PFSK-1 (cell line): ENCODE results near the gene KIF26B.

Experiments
- FOXP2 ChIP-seq: optimal IDR thresholded peaks from 2 replicates; pipeline ENCODE3; 2011; ENCODE audit warnings: borderline replicate concordance, control low read depth, inconsistent platforms; ENCODE audit not compliant: insufficient read depth; ENCODE audit errors: extremely low read length, extremely low read depth
- POLR2AphosphoS5 ChIP-seq: IDR thresholded peaks from 2 replicates; pipeline ENCODE4 v1.6.1; 2012; ENCODE audit warnings: low read depth, mild to moderate bottlenecking, control low read depth, low read length, moderate library complexity
- REST ChIP-seq, 2 experiments: IDR thresholded peaks; 2 replicates each; pipeline versions ENCODE4 v1.6.1 to v1.8.0; 2011 to 2012; ENCODE audit warnings: low read depth in 2 of 2, low read length in 2 of 2, control low read depth in 1 of 2, inconsistent platforms in 1 of 2, mild to moderate bottlenecking in 1 of 2, moderate library complexity in 1 of 2; ENCODE audit not compliant: insufficient read depth in 1 of 2
- SIN3A ChIP-seq: IDR thresholded peaks from 2 replicates; pipeline ENCODE4 v1.6.1; 2012; ENCODE audit warnings: mild to moderate bottlenecking, low read length, moderate library complexity, borderline replicate concordance; ENCODE audit not compliant: insufficient read depth
- TAF1 ChIP-seq: IDR thresholded peaks from 2 replicates; pipeline ENCODE4 v1.6.1; 2012; ENCODE audit warnings: low read length, control low read depth, borderline replicate concordance; ENCODE audit not compliant: insufficient read depth

Gene KIF26B

GRCh38 chr1:245177071-245177900, 22.5 kb downstream of the KIF26B start:
- no peak for TF ChIP-seq FOXP2
- no peak for TF ChIP-seq REST (IDR thresholded peaks at IDR 0.05; ENCODE audit: insufficient read depth in 1 of 2, low read depth in 2 of 2, low read length in 2 of 2)
- TF ChIP-seq POLR2AphosphoS5 = no peak
- TF ChIP-seq SIN3A = no peak
- no peak for TF ChIP-seq TAF1

- TF ChIP-seq REST (IDR thresholded peaks at IDR 0.05; ENCODE audit: insufficient read depth in 1 of 2, low read depth in 2 of 2, low read length in 2 of 2) (no peak), FOXP2 (no peak), SIN3A (no peak), POLR2AphosphoS5 (no peak)
These were observed 24.9 kb downstream of the KIF26B start for GRCh38 chr1:245179706-245180105.

GRCh38 chr1:245180496-245181157, 25.8 kb downstream of the KIF26B start:
- TF ChIP-seq SIN3A (no peak), FOXP2 (no peak), POLR2AphosphoS5 (no peak), REST (IDR thresholded peaks at IDR 0.05; ENCODE audit: insufficient read depth in 1 of 2, low read depth in 2 of 2, low read length in 2 of 2) (no peak), TAF1 (no peak)

GRCh38 chr1:245181158-245181517, 26.4 kb downstream of the KIF26B start:
- TF ChIP-seq TAF1 = no peak
- no peak for TF ChIP-seq POLR2AphosphoS5
- TF ChIP-seq REST (IDR thresholded peaks at IDR 0.05; ENCODE audit: insufficient read depth in 1 of 2, low read depth in 2 of 2, low read length in 2 of 2) = no peak
- TF ChIP-seq FOXP2 = no peak
- no peak for TF ChIP-seq SIN3A
